Measurements from ENCODE around the gene CDK5.
"Not testable (repeated sequence)": the region's sequence is repeated elsewhere in the genome, so short reads cannot be mapped to it uniquely, and the experiment has no call there.

CDK5 gene

DNA sequence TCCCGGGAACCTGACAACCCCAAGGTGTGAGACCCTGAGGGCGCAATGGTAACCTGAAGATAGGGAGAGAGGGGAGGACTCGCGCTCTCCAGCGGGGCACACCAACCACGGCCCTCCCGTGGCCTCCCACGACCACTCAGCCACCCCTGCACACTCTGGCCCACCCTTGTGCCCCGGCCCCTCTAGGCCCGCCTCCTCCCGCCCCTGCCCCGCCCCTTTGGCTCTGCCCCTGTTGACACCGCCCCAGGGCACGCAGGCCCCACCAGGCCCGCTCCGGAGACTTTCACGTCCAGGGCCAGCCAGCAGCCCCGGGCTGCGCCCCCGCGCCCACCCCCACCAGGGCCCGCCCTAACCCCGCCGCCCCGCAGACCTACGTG lies 44.4 kb downstream of the CDK5 start:
- no peak for DNase-seq

DNA sequence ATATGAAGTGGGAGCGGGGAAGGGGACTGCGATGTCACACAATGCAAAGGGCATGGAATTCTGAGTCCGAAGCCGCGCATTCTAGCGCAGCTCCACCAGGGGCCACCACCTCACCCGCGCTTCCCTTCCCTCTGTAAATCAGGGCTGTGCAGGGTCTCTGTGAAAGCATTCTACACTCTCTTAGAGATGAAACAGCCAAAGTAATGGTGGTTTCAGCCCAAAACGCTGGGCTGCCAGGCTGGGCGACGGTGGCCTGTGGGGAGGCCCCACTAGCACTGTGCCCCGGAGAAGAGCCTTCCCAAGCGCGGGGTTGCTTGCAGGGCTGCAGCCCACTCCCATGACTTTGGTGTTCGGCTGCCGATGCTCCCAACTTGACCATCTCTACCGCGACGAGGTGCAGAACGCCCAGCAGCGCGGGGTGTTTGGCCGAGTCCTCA lies 44.8 kb downstream of the CDK5 start:
- peak; percentile 19 for DNase-seq

DNA sequence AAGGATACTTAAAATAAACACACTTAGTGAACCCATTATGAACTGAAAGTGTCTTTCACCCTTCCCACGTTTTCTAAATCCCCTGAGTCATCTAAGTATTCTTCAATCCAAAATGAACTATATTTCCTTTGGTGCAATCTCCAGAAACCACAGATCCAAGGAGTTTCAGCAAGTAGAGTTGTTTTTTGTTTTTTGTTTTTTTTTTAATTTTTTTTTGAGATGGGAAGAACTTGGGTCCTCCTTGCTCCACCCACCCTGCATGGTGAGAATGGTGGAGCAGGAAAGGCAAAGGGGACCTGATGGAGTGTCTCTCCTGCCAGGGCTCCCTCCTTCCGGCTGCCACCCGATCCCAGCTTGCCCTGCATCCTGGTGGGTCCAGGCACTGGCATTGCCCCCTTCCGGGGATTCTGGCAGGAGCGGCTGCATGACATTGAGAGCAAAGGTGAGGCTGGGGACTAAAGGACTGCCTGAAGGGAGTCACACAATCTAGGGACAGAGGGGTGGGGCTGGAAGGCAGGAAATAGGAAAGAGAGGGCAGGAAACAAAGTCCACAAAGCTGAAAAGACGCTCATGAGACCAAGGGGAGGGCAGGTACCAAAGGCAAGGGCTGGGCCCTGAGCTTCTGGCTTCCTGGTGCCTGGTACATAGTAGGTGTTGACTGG lies 45.5 kb downstream of the CDK5 start:
- DNase-seq: no peak

DNA sequence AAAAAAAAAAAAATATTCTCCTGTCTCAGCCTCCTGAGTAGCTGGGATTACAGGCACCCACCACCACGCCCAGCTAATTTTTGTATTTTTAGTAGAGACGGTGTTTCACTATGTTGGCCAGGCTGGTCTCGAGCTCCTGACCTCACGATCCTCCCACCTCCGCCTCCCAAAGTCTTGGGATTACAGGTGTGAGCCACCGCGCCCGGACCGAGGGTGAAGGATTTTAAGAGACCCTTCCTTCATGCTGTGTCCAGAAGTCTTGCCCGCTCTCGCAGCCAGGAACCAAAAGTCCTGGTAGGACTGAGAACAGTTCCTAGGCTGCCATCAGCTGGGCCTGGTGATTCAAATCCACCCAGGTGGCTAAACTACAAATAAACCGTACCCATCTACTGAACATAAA lies 46.1 kb downstream of the CDK5 start:
- DNase-seq: not testable (repeated sequence)

DNA sequence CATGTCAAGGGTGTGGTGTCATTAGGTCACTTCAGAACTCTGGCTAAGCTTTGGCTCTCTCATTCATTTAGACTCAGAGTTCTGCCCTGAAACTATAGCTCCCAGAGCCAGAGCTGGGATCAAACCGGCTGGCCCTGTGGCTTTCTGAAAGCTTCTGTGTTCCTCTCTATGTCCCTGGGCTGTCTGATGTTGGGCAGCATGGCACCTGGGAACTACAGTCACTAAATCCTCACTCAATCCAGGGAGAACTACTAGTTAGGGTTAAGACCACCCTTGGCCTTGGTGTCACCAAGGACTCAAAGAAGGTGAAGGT lies 46.6 kb downstream of the CDK5 start:
- no peak for DNase-seq

DNA sequence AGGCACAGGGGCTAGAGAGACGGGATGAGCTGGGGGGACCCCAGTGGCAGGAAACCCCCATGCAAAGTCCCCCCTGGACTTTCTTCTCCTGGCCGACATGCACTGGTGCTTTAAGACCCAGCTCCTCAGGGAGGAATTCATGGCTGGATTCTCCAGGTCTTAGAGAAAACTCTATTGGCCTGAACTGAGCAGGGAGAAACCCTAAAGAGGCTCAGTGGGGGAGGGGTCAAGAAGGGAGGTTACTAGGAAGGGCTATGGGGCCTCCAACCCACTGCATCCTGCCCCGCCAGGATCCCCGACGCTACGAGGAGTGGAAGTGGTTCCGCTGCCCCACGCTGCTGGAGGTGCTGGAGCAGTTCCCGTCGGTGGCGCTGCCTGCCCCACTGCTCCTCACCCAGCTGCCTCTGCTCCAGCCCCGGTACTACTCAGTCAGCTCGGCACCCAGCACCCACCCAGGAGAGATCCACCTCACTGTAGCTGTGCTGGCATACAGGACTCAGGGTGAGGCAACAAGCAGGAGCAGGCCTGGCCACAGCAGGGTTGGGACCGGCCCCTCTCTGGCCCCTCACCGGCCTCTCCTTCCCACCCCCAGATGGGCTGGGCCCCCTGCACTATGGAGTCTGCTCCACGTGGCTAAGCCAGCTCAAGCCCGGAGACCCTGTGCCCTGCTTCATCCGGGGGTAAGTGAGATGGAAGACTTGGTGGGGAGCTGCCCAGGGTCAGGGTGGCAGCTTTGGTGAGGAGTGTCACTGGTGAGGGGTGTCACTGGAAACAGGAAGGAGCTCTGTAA lies 47.2 kb downstream of the CDK5 start:
- peak; percentile 54 for DNase-seq

DNA sequence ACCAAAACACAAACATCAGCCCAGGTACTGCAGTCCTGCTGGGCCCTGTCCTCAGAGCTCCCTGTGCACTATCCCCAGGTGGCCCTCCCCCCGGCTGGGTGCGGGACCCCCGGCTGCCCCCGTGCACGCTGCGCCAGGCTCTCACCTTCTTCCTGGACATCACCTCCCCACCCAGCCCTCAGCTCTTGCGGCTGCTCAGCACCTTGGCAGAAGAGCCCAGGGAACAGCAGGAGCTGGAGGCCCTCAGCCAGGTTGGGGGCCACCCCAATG lies 47.7 kb downstream of the CDK5 start:
- no peak for DNase-seq

DNA sequence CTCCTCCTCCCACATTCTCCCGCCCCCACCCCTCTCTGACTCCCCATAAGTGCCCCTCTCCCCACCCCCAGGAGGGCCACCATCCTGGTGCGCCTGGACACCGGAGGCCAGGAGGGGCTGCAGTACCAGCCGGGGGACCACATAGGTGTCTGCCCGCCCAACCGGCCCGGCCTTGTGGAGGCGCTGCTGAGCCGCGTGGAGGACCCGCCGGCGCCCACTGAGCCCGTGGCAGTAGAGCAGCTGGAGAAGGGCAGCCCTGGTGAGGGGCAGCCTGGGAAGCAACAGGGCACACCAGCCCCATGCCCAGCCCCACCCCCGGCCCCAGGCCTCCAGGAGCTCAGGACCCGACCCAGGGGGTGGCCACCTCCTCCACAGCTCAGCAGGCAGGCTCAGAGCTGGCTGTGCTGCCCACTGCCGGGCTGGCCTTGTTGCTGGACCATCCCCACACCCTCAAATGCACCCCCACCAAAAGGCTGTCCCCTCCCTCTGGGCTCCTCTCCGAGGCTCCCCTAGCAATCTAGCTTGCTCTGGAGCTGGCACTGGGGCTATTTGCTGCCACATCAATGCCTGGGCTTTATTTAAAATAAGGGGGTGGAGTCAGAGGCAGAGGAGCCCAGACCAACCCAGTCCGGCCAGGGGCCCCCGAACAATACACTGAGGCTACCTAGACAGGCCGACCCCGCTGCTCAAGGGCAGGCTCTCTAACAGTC lies 48.2 kb downstream of the CDK5 start:
- no peak for DNase-seq

DNA sequence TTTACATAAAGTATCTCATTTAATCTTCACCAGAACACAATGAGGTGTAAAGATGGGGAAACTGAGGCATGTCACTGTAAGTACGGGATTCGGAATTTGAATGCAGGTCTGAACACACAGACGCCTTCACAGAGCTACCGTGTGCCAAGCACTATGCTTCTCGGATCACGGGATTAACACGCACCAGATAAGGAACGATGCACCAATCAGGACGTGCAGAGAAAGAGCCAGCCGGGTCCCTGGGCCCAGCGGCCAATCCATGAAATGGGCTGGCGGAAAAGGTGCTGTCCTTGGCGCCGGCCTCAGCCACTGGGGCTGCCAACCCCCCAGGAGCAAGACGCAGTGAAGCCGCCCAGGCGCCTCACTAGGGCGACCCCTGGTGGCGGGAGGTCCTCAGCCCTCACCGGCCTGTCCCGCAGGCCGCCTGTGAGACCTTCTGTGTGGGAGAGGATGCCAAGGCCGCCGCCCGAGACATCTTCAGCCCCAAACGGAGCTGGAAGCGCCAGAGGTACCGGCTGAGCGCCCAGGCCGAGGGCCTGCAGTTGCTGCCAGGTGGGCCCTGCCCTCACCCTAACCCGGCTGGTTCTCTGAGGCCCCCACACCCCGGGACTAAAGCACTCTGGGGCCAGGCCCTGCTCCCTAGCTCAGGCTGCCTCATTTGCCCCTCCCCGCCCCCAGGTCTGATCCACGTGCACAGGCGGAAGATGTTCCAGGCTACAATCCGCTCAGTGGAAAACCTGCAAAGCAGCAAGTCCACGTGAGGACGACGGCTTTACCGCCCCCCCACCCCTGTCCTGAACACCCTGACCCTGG lies 49.0 kb downstream of the CDK5 start:
- DNase-seq: peak; percentile 76

DNA sequence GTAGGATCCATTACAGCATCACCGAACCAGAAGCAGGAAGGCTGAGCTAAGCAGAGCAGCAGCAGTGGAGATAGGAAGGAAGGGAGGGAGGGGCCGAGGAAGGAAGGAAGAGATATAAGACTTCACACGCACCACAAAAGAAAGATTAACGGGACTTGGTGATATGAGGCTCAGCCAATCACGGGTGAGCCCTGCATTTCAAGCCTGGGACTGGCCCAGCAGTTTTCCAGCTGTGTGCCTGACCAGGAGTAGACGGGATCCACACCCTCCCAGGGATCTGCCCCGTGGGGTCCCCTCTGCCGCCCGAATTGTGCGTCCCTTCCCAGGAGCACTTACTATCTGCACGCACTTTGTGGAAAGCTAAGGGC lies 49.6 kb downstream of the CDK5 start:
- peak; percentile 65 for DNase-seq

DNA sequence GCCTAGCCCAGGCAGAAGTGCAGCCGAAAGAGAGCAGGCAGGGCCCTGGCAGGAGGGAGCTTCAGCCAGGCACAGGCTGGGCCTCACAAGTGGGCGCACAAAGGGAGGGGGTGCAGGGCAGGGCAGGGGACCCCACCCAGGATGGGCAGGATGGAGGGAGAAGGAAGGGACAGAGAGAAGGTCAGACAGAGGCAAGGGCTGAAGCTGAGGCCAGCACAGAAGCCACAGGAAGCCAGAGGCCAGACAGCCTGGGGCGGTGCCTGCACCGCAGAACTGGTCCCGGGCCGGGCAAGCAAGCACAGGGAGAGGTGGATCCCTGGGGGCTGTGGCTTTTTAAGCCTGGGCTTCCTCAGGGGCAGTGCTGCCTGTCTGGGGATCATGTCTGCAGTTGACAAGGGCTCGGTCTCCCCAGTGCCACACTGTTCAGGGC lies 50.2 kb downstream of the CDK5 start:
- DNase-seq: no peak

DNA sequence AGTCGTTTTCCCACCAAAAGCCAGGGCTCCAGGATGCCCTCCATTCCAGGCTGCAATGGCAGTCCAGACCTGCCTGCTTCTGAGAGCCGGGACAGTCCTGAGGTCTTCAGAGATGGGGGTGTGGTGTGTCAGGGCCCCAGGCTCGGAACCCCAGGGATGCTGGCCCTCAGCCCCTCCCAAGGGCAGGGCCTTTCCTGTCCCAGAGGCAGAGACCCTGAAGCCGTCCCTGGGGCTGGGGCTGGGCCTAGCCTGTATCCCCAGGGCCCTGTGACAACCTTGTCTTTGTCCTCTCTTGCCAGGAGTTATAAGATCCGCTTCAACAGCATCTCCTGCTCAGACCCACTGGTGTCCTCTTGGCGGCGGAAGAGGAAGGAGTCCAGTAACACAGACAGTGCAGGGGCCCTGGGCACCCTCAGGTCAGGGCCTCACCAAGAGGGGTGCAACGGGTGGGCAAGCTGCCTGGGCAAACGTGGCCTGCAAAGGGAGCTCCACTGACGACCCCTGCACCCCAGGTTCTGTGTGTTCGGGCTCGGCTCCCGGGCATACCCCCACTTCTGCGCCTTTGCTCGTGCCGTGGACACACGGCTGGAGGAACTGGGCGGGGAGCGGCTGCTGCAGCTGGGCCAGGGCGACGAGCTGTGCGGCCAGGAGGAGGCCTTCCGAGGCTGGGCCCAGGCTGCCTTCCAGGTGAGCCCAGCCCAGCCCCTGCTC lies 51.0 kb downstream of the CDK5 start:
- DNase-seq: no peak

DNA sequence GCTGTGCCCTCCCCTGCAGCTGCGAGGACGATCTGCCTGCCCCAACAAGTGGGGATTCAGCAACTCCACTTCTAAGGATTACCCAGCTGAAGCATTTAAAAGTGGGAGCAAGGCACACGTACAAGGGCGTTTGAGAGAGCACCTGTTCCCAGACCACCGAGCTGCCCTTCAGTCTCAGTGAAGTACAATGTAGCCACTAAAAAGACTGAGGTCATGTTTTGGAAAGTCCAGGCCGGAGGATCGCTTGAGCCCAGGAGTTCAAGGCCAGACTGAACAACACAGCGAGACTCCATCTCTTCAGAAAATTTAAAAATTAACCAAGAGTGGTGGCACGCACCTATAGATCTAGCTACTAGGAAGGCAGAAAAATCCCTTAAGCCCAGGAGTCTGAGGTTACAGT lies 52.1 kb downstream of the CDK5 start:
- DNase-seq: no peak

Measured in central memory CD4-positive, alpha-beta T cell (primary cell).